Tibial nerve (tissue), 3 donors: ENCODE measurements around the gene SPATA6L.

Source experiments
- CTCF ChIP-seq, 5 experiments: fragments of 200-600 bp in 3 of 5; fragments of 450-650 bp in 2 of 5; sonication (generic) in 3 of 5; IDR thresholded peaks; one replicate each; pipeline ENCODE4 v1.5.1; 2016 to 2019; ENCODE audit warnings: antibody characterized with exemption in 5 of 5, mild to moderate bottlenecking in 3 of 5, moderate library complexity in 2 of 5
- POLR2A ChIP-seq, 2 donors: fragments of 450-650 bp; IDR thresholded peaks; one replicate each; pipeline ENCODE4 v1.6.1; 2017; ENCODE audit warnings: antibody characterized with exemption in 2 of 2, mild to moderate bottlenecking in 2 of 2, moderate library complexity in 2 of 2

DNA sequence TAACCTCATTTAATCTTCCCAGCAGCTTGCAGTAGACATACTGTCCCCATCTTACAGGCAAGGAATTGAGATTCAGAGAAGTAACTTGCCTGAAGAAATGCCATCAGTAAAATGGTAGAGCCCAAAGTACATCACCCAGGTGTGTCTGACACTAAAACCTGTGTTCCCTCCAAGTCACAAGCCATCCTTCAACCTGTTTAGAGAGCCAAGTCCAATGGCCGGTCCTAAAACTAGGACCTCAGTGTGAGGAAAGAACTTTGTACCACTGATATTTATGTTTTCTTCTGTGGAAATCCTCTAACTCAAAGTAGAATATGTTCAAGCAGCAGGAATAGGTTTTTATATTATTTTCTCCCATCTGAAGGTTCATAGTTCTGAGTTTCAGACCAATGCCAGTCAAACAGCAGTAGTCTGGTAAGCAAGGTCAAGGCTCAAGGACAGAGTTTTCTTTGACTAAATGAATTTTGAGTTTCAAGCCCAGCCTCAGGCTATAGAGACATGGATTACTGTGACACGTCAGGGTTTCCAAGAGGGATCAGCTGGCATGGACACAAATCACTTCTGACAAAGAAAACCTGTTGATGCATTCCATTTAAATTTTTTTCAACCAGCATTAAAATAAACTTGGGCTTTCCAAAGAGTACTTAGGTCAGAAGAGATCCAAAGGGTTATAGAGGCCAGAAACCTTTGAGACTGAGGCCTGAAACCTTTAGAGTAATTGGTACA, 85.1 kb downstream of the SPATA6L start:
- TF ChIP-seq CTCF (IDR thresholded peaks at IDR 0.05) (no peak), POLR2A (IDR thresholded peaks at IDR 0.05) (no peak)
